ENCODE results near the gene TMPRSS3.

TMPRSS3 gene

GRCh38 chr21:42373908-42374455, 21.9 kb downstream of the TMPRSS3 start:
- no peak for DNase-seq (ENCODE audit: low read depth, low spot score)

DNA sequence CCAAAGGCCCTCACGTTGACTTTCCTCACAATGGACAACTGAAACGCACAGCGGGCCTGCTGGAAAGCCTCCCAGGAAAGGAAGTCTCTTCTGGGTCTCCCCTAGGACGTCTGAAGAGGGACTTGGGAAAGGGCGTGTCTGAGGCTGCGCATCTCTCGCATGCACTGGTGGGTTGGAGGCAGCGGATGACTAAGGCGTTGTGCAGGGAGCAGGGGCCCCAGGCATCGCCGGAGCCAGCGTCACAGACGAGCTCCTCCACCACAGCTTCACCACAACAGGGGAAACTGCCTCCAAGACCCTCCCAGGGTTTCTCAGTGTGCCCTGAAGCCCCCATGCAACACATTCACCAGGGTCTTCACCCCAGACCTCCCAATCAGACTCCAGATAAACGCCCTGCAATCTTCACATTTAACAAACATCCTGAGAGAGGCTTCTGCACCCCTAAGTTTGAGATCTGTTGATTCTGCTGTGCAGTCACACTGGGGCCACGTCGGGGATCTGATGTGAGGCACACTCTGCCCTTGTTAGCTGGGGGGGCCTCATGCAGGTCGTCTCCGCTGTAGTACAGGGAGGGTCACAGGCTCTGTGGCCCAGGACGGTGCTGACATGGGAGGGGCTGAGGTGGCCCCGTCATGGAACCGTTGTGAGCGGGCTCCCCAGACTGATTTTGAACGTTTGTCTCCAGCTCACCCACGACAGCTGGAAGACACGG, 22.5 kb downstream of the TMPRSS3 start:
- no peak for DNase-seq (ENCODE audit: low read depth, low spot score)

- no peak for DNase-seq (ENCODE audit: low read depth, low spot score)
Measured at GRCh38 chr21:42370894-42371654, 24.8 kb downstream of the TMPRSS3 start.

DNA sequence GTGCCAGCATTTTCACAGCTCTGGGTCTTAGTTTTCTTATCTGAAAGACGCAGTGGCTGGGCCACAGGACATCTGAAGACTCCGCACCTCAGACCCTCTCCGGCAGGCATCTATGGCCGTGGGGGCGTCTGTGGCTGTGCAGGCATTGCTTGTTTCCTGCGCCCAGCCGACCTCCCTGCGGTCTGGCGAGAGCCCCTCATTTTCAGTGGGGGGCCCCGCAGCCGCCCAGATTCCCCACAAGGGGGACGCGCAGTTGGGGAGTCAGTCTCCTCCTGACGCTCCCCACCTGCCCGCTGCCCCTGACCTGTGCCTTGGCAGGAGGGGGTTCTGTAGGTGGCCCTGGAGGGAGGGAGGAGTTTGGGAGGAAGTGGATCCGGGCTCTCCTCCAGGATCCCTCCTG, 26.0 kb downstream of the TMPRSS3 start:
- no peak for DNase-seq (ENCODE audit: low read depth, low spot score)

DNA sequence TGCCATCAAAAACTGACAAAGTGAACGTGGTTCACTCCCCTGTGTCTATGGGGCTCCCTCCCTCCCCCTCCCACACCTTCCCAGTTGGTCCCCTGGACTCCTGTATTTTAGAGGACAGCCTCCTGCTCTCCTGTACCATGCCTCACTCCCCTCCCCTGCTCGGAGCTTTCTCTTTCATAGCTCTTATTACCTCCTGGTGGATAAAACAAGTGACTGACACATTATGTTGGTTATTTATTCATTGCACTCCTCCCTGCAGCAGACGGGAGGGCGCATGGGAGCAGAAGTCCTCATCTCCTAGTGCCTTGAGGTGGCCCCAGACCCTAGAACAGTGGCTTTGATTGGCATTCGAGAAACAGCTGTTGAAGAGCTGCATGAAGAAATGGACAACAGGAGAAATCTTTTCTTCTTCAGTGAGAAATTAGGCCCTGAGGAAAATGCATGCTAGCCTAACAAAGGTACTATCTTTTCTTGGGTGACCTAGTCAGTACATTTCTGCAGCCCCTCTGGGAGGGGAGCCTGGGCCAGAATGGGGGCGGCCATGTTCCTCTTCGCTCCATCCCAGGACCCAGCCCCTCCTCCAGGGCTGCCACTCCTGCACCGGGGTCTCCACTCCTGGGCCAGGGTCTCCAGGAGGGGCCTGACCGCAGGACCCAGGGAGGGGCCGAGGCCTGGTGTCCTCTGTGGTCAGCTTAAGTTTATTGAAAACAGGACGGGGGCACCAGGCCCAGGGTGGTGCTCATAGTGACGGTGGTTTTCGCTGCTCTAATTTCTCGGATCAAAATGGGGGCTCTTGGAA, 28.3 kb downstream of the TMPRSS3 start:
- DNase-seq (ENCODE audit: low read depth, low spot score) = no peak

DNA sequence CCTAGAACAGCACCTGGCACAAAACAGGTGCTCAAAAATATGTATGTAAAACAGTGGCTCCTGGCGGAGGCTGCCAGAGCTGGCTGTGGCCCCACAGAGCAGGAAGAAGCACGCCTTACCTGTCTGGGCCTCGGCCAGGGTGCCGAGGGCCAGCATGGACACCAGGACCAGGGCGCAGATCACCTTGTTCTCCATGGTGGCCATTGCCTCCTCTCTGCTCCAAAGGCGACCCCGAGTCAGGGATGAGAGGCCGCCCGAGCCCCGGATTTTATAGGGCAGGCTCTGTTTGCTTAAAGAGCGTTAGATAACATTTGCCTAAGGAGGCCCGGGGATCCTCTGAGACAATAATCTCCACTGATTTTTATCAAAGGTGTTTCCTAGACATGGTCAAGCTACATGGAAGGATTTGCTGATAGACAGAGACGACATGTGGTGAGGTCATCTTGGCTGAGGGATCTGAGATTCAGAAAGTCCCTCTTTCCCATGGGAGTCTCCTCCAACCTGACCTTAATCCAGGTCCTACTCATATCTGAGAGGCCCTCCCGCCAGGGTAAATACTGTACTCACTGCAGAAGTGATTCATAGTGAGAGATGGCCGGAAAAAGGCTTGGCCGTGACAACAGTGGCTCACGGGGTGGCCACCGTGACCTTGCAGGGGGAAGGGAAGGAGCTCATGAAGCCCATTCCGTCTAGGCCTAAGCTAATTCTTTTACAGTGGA, 29.4 kb downstream of the TMPRSS3 start, which contains the start of gene TFF1:
TFF1 (minus strand) TSS at position 244 of the 719 bp plus-strand sequence; CDS start at position 204, 40 bp downstream.
- DNase-seq (ENCODE audit: low read depth, low spot score) = no peak

DNA sequence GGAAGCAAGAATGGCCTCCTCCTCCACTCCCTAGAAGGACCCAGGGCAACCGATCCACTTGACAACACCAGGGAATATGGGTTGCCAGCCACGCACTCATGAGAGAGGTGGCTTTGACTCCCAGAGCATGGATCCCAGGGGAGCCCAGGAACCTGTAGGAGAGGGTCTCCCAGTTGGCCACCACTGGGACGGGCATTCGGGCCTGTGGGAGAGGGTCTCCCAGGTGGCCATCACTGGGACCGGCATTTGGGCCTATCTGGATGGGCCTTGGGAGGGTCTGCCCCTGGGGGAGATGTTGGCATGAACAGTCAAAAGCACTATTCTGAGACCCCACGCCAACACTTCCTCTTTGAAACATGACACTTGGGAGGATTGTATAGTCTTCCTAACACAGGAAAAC, 30.1 kb downstream of the TMPRSS3 start:
- no peak for DNase-seq (ENCODE audit: low read depth, low spot score)

DNA sequence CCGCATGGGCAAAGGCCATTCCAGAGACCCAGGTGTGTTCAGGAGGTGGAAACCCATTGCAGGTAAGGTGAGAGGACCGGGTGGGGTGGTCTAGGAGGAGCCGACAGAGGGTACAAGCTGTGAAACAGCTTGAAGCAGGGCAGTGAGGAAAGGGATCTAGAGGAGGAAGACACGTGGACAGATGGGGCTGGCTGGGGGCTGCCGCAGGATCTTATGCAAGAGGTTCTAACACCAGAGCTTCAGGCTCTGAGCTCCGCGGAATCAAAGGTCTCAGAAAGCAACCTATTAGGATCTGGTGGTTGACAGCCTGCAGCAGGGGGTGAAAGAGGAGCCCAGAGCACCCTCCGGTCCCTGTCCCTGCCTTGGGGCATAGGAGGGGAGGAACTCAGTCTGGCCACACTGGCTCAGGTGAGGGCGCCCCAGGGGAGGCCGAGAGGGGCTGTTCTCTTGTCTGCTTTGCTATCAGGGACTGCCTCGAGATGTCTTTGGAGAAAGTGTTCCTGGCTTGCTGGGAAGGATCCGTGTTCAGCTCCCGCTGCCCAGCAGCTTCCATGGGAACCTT, 31.5 kb downstream of the TMPRSS3 start:
- DNase-seq (ENCODE audit: low read depth, low spot score) = no peak

DNA sequence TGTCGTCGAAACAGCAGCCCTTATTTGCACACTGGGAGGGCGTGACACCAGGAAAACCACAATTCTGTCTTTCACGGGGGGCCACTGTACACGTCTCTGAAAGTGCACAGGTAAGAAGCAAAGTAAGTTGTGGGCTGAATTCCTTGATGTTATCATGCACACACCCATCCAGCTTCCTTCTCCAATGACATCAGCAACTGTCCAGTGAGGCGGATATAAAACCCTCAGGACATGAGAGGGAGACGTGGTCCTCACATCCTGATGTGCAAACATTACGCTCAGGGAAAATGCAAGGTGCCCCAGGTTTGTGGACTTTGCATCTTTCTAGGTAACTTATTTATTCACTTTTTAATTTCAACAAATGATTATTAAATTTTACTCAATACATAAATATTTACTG, 32.5 kb downstream of the TMPRSS3 start:
- no peak for DNase-seq (ENCODE audit: low read depth, low spot score)

DNA sequence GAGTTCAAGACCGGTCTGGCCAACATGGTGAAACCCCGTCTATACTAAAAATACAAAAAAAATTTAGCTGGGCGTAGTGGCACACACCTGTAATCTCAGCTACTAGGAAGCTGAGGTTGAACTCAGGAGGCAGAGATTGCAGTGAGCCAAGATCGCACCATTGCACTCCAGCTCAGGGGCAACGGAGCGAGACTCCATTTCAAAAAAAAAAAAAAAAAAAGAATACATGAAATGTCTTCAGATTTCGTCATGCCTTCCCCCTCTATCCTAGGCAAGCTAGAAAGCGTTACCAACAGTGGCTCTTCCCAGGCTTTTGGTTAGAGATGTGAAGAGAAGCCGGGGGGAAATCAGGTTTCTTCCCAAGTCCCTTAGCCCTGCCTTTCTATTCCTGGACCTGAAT, 33.2 kb downstream of the TMPRSS3 start:
- DNase-seq (ENCODE audit: low read depth, low spot score) = no peak

DNA sequence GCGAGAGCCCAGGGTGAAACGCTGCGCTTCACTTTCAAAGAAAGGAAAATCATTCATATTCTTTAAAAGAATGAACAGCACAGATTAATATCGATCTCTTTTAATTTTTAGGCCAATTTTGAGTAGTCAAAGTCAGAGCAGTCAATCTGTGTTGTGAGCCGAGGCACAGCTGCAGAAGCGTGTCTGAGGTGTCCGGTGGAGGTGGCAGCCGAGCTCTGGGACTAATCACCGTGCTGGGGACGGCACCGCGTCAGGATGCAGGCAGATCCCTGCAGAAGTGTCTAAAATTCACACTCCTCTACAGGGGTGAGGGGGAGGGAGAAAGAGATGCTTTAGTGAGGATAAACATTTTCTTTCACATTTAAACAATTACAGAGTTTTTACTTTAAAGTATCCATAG, 33.7 kb downstream of the TMPRSS3 start:
- no peak for DNase-seq (ENCODE audit: low read depth, low spot score)

- no peak for DNase-seq (ENCODE audit: low read depth, low spot score)
Measured at GRCh38 chr21:42361286-42361685, 34.6 kb downstream of the TMPRSS3 start.

DNA sequence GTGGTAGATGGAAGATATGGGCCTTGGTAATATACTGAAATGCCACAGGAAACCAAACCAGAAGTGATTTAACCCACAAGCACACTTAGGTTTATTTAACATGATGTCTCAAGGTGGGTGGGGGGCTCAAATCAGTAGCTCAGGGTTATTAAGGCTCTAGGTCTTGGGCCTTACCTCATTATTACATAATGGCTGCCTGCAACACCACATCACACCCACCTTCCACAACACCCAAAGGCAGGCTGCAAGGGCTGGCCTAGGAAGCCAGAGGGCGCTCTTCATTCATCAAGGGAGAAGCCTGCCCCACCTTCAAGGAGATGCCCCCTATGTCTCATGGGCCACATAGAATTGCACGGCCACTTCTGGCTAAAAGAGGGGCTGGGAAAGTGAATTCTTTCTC, 35.5 kb downstream of the TMPRSS3 start:
- no peak for DNase-seq (ENCODE audit: low read depth, low spot score)

DNA sequence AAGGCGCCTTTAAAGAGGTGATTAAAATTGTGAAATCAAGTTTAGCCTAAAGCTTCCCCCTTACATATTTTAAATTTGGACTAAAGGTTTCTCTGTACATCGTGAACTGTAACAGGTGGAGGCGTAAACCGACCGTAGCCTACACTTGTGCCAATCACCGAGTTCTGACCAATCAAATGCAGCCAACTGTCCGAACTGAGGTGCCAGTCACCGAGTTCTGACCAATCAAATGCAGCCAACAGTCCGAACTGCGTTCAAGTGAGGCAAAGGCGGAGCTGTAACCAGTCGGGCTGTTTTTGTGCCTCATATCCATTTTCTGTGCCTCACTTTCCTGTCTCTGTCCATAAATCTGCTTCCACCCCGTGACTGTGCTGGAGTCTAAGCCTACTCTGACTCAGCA, 36.9 kb downstream of the TMPRSS3 start:
- no peak for DNase-seq (ENCODE audit: low read depth, low spot score)

- no peak for DNase-seq (ENCODE audit: low read depth, low spot score)
Measured at GRCh38 chr21:42358261-42358660, 37.6 kb downstream of the TMPRSS3 start.

- DNase-seq (ENCODE audit: low read depth, low spot score) = no peak
Measured at GRCh38 chr21:42357307-42357706, 38.5 kb downstream of the TMPRSS3 start.

DNA sequence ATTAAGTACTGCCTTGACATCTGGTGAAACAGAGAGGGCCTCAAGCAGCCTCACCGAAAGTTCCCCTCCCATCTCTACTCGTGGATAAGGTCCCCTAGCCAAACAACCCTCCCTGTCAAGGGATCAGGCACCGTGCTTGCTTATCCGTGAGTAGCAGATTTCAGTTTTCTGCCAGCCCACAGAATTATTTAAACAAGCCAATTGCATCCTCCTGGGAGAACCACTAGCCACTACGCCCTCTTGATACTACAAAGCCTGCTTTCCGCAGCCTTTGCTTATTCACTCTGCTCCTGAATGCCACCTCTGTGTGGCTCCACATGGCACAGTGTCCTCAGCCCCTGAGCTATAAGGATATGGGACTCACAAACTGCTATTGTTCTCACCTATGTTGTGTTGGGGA, 39.2 kb downstream of the TMPRSS3 start:
- no peak for DNase-seq (ENCODE audit: low read depth, low spot score)

DNA sequence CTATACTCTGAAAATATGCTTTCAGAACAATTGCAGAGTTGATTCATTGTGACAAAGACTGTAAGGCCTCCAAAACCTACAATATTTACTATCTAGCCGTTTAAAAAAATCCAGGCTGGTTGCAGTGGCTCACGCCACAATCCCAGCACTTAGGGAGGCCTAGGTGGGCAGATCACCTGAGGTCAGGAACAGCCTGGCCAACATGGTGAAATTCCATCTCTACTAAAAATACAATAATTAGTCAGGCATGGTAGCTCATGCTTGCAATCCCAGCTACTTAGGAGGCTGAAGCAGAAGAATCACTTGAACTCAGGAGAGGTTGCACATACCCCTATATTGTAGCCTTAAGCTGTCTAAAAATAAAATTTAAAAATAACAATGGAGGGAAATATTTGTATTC, 39.8 kb downstream of the TMPRSS3 start:
- DNase-seq (ENCODE audit: low read depth, low spot score) = no peak

DNA sequence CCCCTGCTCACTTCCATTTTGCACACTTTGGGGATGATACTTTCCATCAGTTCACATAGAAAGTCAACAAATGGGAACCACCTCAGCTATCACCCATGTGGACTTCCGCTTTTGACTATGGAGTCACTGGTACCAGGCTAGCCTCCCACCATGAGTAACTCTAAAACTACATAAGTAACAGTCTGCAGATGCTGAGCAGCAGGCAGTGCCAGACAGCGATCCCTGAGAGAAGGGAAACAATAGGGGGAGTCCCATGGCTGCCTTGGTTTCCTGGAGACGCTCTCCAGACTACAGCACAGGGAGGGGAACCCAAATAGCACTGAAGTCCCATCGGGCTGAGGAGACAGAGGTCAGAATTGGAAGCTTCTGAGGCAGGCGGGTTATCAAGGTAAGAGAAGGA, 42.2 kb downstream of the TMPRSS3 start:
- no peak for DNase-seq (ENCODE audit: low read depth, low spot score)

DNA sequence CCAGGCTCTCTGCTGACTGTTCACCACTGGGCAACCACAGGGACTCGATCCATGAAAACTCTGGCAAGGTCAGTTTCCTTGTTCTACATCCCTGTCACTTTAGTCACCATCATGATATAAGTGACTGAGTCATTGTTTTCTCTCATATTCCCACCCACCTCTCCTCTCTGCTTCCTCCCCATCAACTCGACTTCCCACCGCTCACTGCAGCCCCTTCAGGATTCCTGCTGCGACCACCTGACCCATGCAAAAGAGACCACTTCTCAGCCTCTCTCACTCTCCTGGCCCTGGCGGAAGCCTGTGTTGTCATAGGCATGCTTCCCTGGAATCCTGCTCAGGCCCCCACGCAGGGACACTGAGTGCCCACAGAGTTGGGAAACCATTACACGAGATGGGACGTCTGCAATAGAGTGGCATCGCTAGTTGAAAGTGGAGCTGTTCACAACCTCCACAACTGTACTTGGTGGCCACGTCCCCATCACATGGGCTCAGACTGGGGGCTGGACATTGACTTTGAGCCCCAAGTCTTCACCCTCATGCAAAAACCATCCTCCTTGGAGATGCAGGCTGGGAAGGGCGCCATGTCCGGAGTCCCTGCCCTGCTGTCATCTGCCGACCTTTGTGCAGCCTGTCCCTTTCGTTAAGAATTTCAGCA, 43.3 kb downstream of the TMPRSS3 start:
- DNase-seq (ENCODE audit: low read depth, low spot score) = no peak

Data from iPS DF 19.7 (cell line).